GM12891 (cell line): ENCODE measurements around the gene C17orf114.

Source experiments
- POLR2A ChIP-seq: IDR thresholded peaks from 2 replicates; pipeline ENCODE4 v1.6.1; 2011; ENCODE audit warnings: low read depth, low read length, control low read depth
- POLR2AphosphoS5 ChIP-seq: IDR thresholded peaks from 2 replicates; pipeline ENCODE4 v1.6.1; 2011; ENCODE audit warnings: low read depth, low read length, control low read depth
- POU2F2 ChIP-seq: IDR thresholded peaks from 2 replicates; pipeline ENCODE4 v1.6.1; 2011; ENCODE audit warnings: low read depth, mild to moderate bottlenecking, control low read depth, low read length, moderate library complexity

DNA sequence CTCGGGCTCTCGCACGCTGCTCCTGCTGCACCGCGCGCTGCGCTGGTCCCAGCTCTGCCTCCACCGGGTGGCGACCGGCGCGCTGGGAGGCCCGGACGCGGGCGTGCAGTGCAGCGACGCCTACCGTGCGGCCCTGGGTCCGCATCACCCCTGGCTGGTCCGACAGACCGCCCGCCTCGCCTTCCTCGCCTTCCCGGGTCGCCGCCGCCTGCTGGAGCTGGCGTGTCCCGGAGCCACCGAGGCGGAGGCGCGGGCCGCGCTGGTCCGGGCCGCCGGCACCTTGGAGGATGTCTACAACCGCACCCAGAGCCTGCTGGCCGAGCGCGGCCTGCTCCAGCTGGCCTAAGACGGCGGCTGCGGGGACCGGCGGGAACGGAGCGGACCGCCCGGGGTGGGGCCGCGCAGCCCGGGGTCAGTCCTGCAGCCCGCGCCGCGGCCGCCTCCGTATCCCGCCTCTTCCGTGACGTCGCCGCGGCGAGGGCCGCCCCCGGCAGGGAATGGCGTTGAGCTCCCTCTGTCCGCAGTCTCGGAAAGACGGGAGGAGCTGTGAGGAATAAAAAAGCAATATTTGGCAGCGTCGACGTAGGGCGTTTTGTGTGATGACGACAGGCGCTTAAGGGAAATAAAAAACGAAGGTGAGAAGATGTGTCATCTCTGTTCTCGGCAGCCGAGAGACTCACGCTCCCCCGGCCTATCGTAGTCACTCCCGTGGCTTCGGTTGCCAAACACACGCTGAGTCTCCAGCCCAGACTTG lies 12.0 kb downstream of the C17orf114 start:
- TF ChIP-seq POLR2A = no peak
- no peak for TF ChIP-seq POLR2AphosphoS5
- no peak for TF ChIP-seq POU2F2
